ENCODE data around the gene ZBTB6. TPM values are rescaled to one million over a fixed set of nuclear protein-coding genes. Genes with fewer than 3 reads are reported as not detected.
"Not testable (repeated sequence)": the region's sequence is repeated elsewhere in the genome, so short reads cannot be mapped to it uniquely, and the experiment has no call there.

Gene ZBTB6
- total and polyA plus RNA-seq, 2 donors (not counting 1 experiment from before 2014, with no cell fraction given) = 8.5 to 16.3 TPM

GRCh38 chr9:122879443-122879842 is 33.7 kb downstream of the ZBTB6 start:
- H4K20me1 ChIP-seq (ENCODE audit: control insufficient read depth, extremely low read depth, insufficient read depth, low read length) = no peaks in the 10 kb centered on the region
- no peak overlapping the region for H3K4me3 ChIP-seq (replicated peaks in 1 of 4; ENCODE audit: control extremely low read depth in 1 of 4, insufficient read depth in 1 of 4, low read depth in 3 of 4, low read length in 4 of 4)
- H3K9me3 ChIP-seq (ENCODE audit: control insufficient read depth, insufficient read depth, low read depth, low read length) = no peaks in the 10 kb centered on the region
- H3K4me1 ChIP-seq (ENCODE audit: control insufficient read depth, extremely low read depth, insufficient read depth, low read length) = no peaks in the 10 kb centered on the region
- no peaks in the 10 kb centered on the region for H3K79me2 ChIP-seq (ENCODE audit: control insufficient read depth, insufficient read depth, low read length)
- H3K9ac ChIP-seq (ENCODE audit: insufficient read depth, low read length) = no peak overlapping the region
- no peak overlapping the region for H3K27ac ChIP-seq (ENCODE audit: insufficient read depth, low read length)
- DNase-seq (ENCODE audit: low read depth in 2 of 2) = no peak
- TF ChIP-seq, protein P1, sequence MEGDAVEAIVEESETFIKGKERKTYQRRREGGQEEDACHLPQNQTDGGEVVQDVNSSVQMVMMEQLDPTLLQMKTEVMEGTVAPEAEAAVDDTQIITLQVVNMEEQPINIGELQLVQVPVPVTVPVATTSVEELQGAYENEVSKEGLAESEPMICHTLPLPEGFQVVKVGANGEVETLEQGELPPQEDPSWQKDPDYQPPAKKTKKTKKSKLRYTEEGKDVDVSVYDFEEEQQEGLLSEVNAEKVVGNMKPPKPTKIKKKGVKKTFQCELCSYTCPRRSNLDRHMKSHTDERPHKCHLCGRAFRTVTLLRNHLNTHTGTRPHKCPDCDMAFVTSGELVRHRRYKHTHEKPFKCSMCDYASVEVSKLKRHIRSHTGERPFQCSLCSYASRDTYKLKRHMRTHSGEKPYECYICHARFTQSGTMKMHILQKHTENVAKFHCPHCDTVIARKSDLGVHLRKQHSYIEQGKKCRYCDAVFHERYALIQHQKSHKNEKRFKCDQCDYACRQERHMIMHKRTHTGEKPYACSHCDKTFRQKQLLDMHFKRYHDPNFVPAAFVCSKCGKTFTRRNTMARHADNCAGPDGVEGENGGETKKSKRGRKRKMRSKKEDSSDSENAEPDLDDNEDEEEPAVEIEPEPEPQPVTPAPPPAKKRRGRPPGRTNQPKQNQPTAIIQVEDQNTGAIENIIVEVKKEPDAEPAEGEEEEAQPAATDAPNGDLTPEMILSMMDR (conservative IDR thresholded peaks at IDR 0.05 in 1 of 2, IDR thresholded peaks at IDR 0.05 in 1 of 2; ENCODE audit: low read depth in 1 of 2, low read length in 2 of 2) = no peak
- TF ChIP-seq EZH2 (IDR thresholded peaks at IDR 0.05; ENCODE audit: low read length, missing control alignments) = no peak
- peaks cover 13% of the 10 kb centered on the region for H3K36me3 ChIP-seq (ENCODE audit: control insufficient read depth, insufficient read depth, low read length)
- no peaks in the 10 kb centered on the region for H3K27me3 ChIP-seq (ENCODE audit: control insufficient read depth, insufficient read depth, low read length)
- H3K4me2 ChIP-seq (ENCODE audit: extremely low read depth, insufficient read depth, low read length) = no peak overlapping the region
- no peak overlapping the region for H2AFZ ChIP-seq (ENCODE audit: low read length)

DNA sequence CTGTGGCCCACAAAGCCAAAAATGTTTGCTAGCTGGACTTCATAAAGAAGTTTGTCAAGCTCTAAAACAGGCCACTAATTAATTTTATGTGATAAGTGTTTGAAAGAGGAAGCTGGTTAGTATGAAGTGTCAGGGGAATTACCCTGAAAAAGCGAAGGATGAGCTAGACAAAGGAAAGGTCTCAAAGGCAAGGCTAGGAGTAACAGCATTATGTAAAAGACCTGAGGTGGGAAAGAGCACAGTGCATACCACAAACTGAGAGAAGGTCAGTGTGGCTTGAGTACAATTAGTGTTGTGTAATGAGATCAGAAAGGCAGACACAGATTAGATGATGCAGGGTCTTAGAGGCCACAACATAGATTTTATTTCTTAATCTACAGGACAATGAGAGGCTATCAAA is 37.6 kb downstream of the ZBTB6 start:
- DNase-seq (ENCODE audit: low read depth in 2 of 2) = no peak
- H3K36me3 ChIP-seq (ENCODE audit: control insufficient read depth, insufficient read depth, low read length) = peaks cover 10% of the 10 kb centered on the region

GRCh38 chr9:122867276-122867675 is 45.8 kb downstream of the ZBTB6 start:
- H3K9ac ChIP-seq (ENCODE audit: insufficient read depth, low read length); H3K27ac ChIP-seq (ENCODE audit: insufficient read depth, low read length); H3K9me3 ChIP-seq (ENCODE audit: control insufficient read depth, insufficient read depth, low read depth, low read length); H3K4me2 ChIP-seq (ENCODE audit: extremely low read depth, insufficient read depth, low read length); H4K20me1 ChIP-seq (ENCODE audit: control insufficient read depth, extremely low read depth, insufficient read depth, low read length); H3K79me2 ChIP-seq (ENCODE audit: control insufficient read depth, insufficient read depth, low read length); H2AFZ ChIP-seq (ENCODE audit: low read length); DNase-seq (ENCODE audit: low read depth in 2 of 2); H3K27me3 ChIP-seq (ENCODE audit: control insufficient read depth, insufficient read depth, low read length); H3K4me1 ChIP-seq (ENCODE audit: control insufficient read depth, extremely low read depth, insufficient read depth, low read length); H3K36me3 ChIP-seq (ENCODE audit: control insufficient read depth, insufficient read depth, low read length); H3K4me3 ChIP-seq (replicated peaks in 1 of 4; ENCODE audit: control extremely low read depth in 1 of 4, insufficient read depth in 1 of 4, low read depth in 3 of 4, low read length in 4 of 4): not testable (repeated sequence)

More for the DNA sequence above, 37.6 kb downstream of the ZBTB6 start:
- Histone ChIP-seq H3K79me2 (ENCODE audit: control insufficient read depth, insufficient read depth, low read length) (no peaks in the 10 kb centered on the region), H3K27me3 (ENCODE audit: control insufficient read depth, insufficient read depth, low read length) (no peaks in the 10 kb centered on the region), H4K20me1 (ENCODE audit: control insufficient read depth, extremely low read depth, insufficient read depth, low read length) (no peaks in the 10 kb centered on the region), H3K27ac (ENCODE audit: insufficient read depth, low read length) (no peak overlapping the region), H3K4me2 (ENCODE audit: extremely low read depth, insufficient read depth, low read length) (no peak overlapping the region), H3K4me3 (replicated peaks in 1 of 4; ENCODE audit: control extremely low read depth in 1 of 4, insufficient read depth in 1 of 4, low read depth in 3 of 4, low read length in 4 of 4) (no peak overlapping the region), H3K9me3 (ENCODE audit: control insufficient read depth, insufficient read depth, low read depth, low read length) (no peaks in the 10 kb centered on the region), H3K9ac (ENCODE audit: insufficient read depth, low read length) (no peak overlapping the region), H3K4me1 (ENCODE audit: control insufficient read depth, extremely low read depth, insufficient read depth, low read length) (no peaks in the 10 kb centered on the region), H2AFZ (ENCODE audit: low read length) (no peak overlapping the region)
- TF ChIP-seq, protein P1 (conservative IDR thresholded peaks at IDR 0.05 in 1 of 2, IDR thresholded peaks at IDR 0.05 in 1 of 2; ENCODE audit: low read depth in 1 of 2, low read length in 2 of 2) = no peak
- no peak for TF ChIP-seq EZH2 (IDR thresholded peaks at IDR 0.05; ENCODE audit: low read length, missing control alignments)
